Measurements from ENCODE around the gene C1GALT1. TPM values are rescaled to one million over a fixed set of nuclear protein-coding genes. Genes with fewer than 3 reads are reported as not detected.

C1GALT1 gene
- total RNA-seq, 1 donor from 2014 or later, result 15.3 TPM

- no peak for TF ChIP-seq CTCF (IDR thresholded peaks at IDR 0.05; ENCODE audit: partially characterized antibody, unreplicated experiment)
- Mint-ChIP-seq H3K36me3 (ENCODE audit: unreplicated experiment) (peaks cover 10% of the 10 kb centered on the region), H3K27me3 (ENCODE audit: unreplicated experiment) (no peaks in the 10 kb centered on the region), H3K27ac (ENCODE audit: unreplicated experiment) (no peak overlapping the region), H3K4me3 (ENCODE audit: unreplicated experiment) (no peak overlapping the region), H3K4me1 (ENCODE audit: low read depth, unreplicated experiment) (no peaks in the 10 kb centered on the region), H3K9me3 (ENCODE audit: unreplicated experiment) (peaks cover 6% of the 10 kb centered on the region)
- DNase-seq, result no peak
Measured at GRCh38 chr7:7235347-7235746, 53.0 kb downstream of the C1GALT1 start.

- no peak for DNase-seq
- H3K4me3 Mint-ChIP-seq (ENCODE audit: unreplicated experiment), result no peak overlapping the region
- H3K36me3 Mint-ChIP-seq (ENCODE audit: unreplicated experiment), result peaks cover 7% of the 10 kb centered on the region
- no peak overlapping the region for H3K27ac Mint-ChIP-seq (ENCODE audit: unreplicated experiment)
- H3K27me3 Mint-ChIP-seq (ENCODE audit: unreplicated experiment), result no peaks in the 10 kb centered on the region
- no peak for TF ChIP-seq CTCF (IDR thresholded peaks at IDR 0.05; ENCODE audit: partially characterized antibody, unreplicated experiment)
- H3K4me1 Mint-ChIP-seq (ENCODE audit: low read depth, unreplicated experiment), result no peaks in the 10 kb centered on the region
- peaks cover 3% of the 10 kb centered on the region for H3K9me3 Mint-ChIP-seq (ENCODE audit: unreplicated experiment)
Measured at GRCh38 chr7:7236041-7236440, 53.7 kb downstream of the C1GALT1 start.

GRCh38 chr7:7237201-7237977 is 55.0 kb downstream of the C1GALT1 start:
- Mint-ChIP-seq H3K27ac (ENCODE audit: unreplicated experiment) (no peak overlapping the region), H3K4me1 (ENCODE audit: low read depth, unreplicated experiment) (no peaks in the 10 kb centered on the region), H3K4me3 (ENCODE audit: unreplicated experiment) (no peak overlapping the region), H3K36me3 (ENCODE audit: unreplicated experiment) (no peaks in the 10 kb centered on the region), H3K9me3 (ENCODE audit: unreplicated experiment) (no peaks in the 10 kb centered on the region), H3K27me3 (ENCODE audit: unreplicated experiment) (no peaks in the 10 kb centered on the region)
- TF ChIP-seq CTCF (IDR thresholded peaks at IDR 0.05; ENCODE audit: partially characterized antibody, unreplicated experiment), result no peak
- no peak for DNase-seq

GRCh38 chr7:7237978-7238267 is 55.6 kb downstream of the C1GALT1 start:
- no peak for TF ChIP-seq CTCF (IDR thresholded peaks at IDR 0.05; ENCODE audit: partially characterized antibody, unreplicated experiment)
- H3K4me3 Mint-ChIP-seq (ENCODE audit: unreplicated experiment), result no peak overlapping the region
- H3K27me3 Mint-ChIP-seq (ENCODE audit: unreplicated experiment), result no peaks in the 10 kb centered on the region
- H3K36me3 Mint-ChIP-seq (ENCODE audit: unreplicated experiment), result no peaks in the 10 kb centered on the region
- H3K4me1 Mint-ChIP-seq (ENCODE audit: low read depth, unreplicated experiment), result no peaks in the 10 kb centered on the region
- peaks cover 2% of the 10 kb centered on the region for H3K9me3 Mint-ChIP-seq (ENCODE audit: unreplicated experiment)
- no peak overlapping the region for H3K27ac Mint-ChIP-seq (ENCODE audit: unreplicated experiment)
- no peak for DNase-seq

- Mint-ChIP-seq H3K27ac (ENCODE audit: unreplicated experiment) (no peak overlapping the region), H3K4me1 (ENCODE audit: low read depth, unreplicated experiment) (no peaks in the 10 kb centered on the region), H3K27me3 (ENCODE audit: unreplicated experiment) (no peaks in the 10 kb centered on the region), H3K4me3 (ENCODE audit: unreplicated experiment) (no peak overlapping the region), H3K9me3 (ENCODE audit: unreplicated experiment) (peaks cover 2% of the 10 kb centered on the region), H3K36me3 (ENCODE audit: unreplicated experiment) (no peaks in the 10 kb centered on the region)
- no peak for TF ChIP-seq CTCF (IDR thresholded peaks at IDR 0.05; ENCODE audit: partially characterized antibody, unreplicated experiment)
- no peak for DNase-seq
Measured at GRCh38 chr7:7239346-7239745, 57.0 kb downstream of the C1GALT1 start.

All from glutamatergic neuron (in vitro differentiated cells).